Myocyte (in vitro differentiated cells): ENCODE measurements around the gene CNKSR3. TPM values are rescaled to one million over a fixed set of nuclear protein-coding genes. Genes with fewer than 3 reads are reported as not detected.
A peak's percentile ranks its signal among the peaks of the same experiment; 100 is the strongest.

Source experiments
- DNase-seq: peaks from one replicate; pipeline ENCODE4 v3.0.0-alpha.2; 2012; ENCODE audit warnings: low read depth
- total RNA-seq: library from RNA; depleted of rRNA; stranded (reverse); fragments of >200 nt; gene quantifications from 2 replicates; pipeline ENCODE4 v1.2.3, GENCODE V29; 2014

The CNKSR3 gene
- total RNA-seq, 1 donor from 2014 or later, result 10.0 TPM

DNA sequence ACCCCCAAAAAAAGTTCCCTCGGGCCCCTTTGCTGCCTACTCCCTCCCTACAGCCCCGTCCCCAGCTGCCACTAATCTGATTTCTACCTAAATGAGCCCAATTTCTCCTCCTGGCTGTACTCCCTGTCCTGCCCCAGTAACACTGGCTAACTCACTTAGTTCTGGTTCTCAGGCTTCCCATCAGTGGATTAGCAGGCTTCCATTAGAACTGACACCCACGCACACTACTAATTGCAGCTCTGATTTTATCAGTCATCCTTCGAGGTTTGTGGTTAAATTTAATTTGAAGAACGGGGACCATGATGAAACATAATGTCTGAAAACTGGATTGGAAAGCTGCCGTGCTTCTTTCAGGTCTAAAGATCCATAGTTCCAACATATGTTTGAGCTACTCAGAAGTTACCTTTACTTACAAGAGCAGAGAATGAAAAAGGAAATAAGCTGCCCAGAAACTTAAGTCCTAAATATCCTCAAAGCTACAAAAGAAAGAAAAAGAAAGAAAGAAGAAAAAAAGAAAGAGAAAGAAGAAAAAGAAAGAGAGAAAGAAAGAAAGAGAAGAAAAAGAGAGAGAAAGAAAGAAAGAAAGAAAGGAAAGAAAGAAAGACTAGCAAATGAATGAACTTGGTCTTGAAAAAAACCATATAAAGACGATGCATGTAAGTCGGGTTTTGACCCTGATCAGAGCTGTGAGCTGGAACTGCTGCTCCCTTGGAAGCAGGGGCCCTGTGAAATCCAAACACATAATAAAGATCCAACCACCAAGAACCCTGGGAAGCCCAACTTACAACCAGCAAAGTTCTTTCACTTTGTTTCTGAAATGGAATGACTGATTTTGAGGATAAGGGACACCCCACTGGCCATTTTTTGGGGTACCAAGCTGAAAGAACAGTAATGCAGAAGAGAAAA is 51.7 kb downstream of the CNKSR3 start:
- DNase-seq, result no peak

- DNase-seq, result no peak
Measured at GRCh38 chr6:154457881-154458284, 52.6 kb downstream of the CNKSR3 start.

DNA sequence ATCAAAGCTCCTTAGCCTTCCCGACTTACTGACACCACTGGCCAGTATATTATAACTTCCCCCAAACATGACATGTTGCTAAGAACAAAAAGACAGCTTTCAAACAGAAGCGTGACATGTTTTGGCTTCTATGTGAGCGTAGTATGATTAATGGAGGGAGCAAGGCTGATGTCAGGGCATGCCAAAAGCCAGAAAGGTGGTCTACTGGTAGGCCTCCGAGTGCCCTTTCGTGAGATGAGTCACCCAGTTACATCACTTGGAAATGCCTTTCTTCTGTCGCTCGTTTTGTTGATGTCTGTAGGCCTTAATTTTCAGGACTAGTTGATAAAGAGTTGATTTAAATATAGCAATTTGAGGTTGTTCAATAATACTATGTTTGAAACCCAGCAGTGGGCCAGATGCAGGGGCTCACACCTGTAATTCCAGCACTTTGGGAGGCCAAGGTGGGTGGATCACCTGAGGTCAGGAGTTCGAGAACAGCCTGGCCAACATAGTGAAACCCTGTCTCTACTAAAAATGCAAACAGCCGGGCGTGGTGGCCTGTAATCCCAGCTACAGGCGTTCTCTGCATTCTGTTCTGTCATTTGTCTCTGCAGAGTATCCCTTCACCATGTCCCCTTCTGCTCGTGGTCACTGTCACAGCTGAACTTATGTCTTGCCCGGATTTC is 53.3 kb downstream of the CNKSR3 start:
- no peak for DNase-seq

DNA sequence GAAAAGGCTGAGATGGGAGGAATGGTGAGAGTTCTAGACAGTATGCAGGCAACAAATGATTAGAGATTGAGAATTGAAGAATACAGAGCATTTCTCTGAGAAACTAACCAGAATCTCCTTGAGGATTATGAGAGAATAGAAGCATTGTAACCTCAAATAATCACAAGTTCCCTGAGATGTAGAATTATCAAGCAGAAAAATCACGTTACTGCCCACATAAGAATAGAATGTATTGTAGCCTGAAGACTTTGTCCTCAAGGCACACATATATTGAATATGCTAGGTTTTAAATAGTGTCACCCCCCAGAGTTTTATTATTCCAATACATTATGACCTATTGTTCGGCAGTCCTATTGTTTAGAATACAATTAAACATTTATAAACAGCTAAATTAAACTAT is 57.2 kb downstream of the CNKSR3 start:
- DNase-seq, result no peak

GRCh38 chr6:154450498-154450897 is 60.0 kb downstream of the CNKSR3 start:
- no peak for DNase-seq

DNA sequence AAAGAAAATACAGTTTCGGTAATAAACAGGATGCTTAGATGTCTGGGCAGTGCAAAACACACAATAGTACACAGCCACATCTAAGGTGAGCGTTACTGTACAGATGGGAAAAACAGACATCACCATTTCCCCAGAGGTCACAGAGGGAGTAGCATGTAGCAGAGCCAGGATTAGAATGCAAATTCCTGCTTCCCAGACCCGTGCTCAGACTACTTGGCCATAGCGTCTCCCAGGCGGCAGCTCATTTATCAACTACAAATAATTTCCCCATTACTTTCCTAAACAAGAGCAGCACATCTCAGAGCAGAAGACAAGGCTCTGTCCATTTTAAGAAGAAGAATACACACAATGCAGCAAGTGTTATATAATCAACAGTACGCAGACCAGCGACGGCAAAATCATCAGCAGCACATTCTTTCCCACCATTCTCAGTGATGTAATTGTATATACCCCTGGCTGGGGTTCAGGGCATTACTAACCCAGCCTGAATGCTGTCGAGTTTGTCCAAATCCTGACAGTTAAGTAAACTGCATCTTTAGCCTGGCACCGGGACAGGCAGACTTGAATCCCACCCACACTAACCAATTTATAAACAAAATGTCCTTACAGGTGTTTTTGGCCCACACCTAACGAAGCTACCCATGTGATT is 61.9 kb downstream of the CNKSR3 start:
- peak; percentile 64 for DNase-seq

- DNase-seq, result no peak
Measured at GRCh38 chr6:154447954-154448353, 62.5 kb downstream of the CNKSR3 start.

- no peak for DNase-seq
Measured at GRCh38 chr6:154446984-154447383, 63.5 kb downstream of the CNKSR3 start.

DNA sequence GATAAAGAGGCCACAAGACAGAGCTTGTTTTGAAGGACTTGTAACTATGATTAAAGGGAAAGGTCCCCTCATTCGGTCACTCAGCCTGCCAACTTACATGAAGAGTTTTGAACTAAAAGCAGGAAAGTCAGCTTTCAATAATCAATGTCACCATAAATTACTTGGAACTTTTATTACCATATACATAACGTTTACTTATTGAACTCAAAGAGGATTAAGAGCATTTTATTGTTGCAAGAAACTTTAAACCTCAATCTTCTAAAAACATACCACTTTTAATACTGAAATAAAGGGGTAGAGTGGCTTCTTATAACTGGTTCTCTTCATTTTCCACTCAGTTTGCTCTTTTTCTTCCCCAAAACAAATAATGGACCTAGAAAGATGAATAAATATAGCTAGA is 65.1 kb downstream of the CNKSR3 start:
- DNase-seq, result no peak

DNA sequence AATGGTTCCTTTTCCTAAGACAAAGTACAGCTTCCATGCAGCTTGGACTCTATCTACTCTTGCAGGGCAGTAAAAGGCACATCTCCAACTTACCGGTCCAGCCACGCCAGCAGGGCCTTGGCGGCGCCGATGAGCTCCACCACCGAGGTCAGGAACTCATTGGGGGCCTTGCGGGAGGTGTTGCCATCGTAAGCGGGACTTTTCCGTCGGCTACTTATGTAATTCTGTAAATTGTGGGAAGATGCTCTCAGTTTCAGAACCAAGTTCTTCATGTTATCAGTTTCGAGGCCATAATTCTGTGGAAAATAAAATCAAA is 68.5 kb downstream of the CNKSR3 start:
- no peak for DNase-seq

DNA sequence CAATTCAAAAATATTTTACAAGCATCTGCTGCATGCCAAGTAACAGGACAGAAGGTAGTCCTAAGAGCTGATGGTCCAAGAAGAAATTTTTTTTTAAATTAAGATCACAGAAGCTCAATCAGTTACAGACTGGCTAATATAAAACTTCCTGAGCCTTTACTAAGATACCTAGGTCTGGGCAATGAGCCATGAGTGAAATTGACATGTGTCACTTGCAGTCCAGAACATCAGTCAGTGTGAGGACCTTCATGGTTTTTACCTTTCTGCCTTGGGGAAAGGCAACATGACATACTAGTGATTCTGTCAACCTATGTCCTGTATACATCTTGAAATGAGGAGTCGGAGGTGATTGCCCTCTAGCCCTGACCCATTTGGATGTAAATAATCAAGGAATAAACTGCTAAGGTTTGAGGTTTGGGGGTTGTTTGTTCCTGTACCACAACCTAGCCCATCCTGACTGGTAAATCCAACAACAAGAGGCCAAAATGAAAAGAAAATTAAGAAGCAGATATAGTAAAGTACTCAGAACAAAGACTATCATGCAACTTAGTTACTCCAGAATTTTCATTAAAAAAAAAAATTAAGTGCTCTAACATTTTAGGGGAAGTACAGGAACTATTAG is 70.0 kb downstream of the CNKSR3 start:
- DNase-seq, result no peak

- no peak for DNase-seq
Measured at GRCh38 chr6:154440022-154440421, 70.5 kb downstream of the CNKSR3 start.

DNA sequence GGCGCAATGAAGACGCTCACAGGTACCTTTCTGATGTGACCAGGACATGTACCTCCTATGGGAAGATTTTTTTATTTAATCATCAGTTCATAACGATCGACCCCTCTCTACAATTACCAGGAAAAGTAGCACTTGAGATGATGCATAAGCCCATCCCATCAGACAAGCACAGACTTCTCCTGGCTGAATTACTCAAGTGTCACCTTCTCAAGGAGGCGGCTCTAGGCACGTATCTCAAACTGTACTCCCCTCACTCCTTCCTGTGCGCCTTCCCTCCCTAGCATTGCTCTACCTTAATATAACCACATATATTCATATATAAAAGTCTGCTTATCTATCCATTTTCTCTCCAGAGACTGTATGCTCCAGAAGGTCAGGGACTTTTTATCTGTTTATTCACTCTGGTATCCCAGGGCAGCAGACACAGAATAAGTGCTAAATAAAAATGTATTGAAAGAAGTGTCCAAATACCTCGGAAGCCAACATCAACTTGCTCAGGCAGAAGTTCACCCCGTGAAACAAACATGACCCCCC is 71.5 kb downstream of the CNKSR3 start:
- no peak for DNase-seq

GRCh38 chr6:154435400-154435945 is 75.0 kb downstream of the CNKSR3 start:
- DNase-seq, result no peak

DNA sequence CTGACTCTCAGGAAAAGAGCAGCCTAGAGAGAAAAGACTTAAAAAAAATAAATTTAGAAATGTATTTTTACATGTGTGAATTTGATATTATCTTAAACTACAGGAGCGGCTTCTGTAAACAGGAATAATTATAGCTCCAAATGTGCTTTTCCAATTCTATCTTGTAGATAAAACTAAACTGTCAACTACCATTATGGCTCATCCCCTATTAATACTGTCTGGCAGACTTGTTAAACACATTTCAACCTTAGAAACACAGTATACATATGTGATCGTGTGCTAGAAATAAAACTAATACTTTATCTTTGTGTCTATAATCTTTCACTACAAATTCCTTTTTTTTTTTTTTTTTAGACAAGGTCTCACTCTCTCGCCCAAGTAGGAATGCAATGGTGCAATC is 75.8 kb downstream of the CNKSR3 start:
- DNase-seq, result no peak

DNA sequence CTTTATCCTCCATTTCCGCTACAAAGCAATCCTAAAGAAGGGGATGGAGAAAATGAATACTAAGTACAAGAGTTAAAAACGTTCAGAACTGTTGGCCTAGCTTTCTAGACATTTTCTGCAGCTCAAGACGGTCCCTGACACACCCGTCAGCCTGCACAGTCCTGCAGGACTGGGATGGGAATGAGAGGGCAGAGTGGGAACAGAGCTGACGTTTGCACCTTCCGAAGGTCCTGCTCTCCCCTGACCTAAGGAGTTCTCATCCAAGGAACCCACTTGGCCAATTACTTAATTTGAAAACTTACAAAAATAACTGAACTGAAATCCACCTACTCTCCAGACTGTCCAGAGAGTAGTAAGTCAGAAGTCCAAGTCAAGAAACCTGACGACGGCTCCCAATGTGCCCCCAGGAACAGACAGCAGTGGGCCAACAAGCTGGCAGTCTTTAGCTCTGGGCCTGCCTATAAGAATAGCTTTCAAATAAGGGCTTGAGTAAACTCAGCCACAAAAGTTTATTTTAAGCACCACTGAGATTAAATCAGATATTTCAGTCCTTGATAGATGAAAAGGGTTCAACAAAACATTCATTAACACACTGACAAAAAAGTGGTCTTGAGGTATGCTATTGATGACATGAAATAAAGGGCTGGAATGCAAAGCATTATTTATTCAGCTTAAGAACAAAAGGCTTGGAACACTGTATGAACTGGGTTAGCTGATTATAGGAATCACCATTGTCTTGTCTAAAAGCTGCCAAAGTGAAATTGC is 76.8 kb downstream of the CNKSR3 start:
- DNase-seq, result no peak

DNA sequence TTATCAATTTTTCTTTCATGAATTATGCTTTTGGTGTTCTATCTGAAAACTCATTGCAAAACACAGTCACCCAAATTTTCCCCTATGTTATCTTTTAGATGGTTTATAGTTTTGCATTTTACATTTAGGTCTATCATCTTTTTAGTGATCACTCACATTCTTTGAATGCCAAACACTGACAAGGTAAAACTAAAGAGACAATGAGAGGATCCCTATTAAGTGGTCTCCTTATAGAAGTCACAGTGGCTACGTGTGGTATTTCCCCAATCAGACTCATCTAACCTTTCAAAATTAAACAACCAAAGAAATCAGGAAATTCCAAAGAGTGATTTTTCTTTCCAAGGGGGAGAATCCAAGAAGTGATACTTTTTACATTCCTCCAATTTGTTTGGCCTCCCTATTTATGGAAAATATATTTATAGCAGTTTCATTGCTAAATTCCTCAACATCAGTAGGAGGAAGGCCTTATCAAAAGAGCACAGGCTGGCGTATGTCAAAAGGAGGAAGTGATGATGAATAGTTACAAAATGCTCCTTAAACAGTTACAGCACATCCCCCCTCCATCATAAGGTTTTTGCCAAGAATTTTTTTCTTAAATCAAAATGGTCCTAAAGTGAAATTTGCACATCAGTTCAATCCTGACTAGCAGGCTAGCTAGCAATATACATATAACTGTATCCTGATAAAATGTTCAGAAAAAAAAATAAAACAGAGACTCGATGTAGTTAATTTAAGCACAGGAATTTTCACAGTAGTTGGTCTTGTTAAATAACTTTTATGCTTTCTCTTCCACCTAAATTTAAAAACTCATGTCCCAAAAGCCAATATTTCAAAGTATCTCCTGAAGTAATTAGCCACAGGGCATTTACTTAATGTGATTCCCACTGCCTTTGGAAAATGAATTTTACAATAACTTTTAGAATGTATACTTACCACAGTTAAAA is 77.7 kb downstream of the CNKSR3 start:
- no peak for DNase-seq

DNA sequence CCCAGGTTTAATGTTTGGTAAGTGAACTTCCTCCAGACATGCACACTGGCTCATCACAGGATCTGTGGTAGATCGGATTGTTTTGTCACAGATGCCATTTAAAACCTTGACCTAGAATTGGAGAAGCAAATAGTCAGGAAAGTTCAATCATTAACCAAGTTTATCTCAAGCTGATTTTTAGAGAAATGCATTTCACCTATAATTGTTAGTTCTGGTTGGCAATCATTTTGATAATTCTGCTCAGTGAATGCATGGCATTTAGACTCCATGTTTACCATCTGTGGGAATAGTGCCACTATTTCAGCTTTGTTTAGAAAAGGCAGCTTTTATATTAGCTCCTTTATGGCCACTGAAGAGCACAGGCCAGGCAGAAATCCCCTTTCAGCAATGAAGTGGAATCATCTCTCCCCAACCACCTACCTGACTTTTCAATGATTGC is 80.0 kb downstream of the CNKSR3 start:
- no peak for DNase-seq

GRCh38 chr6:154429711-154430110 is 80.8 kb downstream of the CNKSR3 start:
- no peak for DNase-seq
